ENCODE measurements around the gene TDRKH.

TDRKH gene

DNA sequence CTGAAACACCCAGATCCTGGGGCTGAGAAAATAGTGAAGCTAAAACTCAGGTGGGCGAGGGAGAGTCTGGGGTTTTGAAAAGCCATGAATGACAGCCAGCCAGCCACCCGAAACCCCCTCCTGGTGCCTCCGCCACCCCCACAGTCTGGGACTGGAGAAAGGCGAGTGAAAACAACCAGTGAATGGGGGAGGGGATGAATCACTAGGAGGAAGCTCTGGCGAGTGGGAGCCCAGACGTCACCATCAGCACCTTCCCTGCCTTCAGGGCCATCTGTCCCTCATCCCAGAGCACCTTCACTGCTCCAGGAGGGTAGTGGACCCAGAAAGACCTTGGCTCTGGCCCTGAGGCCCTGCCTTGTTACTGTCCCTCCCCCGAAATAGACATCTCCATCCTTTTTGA lies 32.1 kb upstream of the TDRKH start:
- no peak overlapping the region for H3K4me3 ChIP-seq (ENCODE audit: low read depth, low read length)
- TF ChIP-seq, protein P1, sequence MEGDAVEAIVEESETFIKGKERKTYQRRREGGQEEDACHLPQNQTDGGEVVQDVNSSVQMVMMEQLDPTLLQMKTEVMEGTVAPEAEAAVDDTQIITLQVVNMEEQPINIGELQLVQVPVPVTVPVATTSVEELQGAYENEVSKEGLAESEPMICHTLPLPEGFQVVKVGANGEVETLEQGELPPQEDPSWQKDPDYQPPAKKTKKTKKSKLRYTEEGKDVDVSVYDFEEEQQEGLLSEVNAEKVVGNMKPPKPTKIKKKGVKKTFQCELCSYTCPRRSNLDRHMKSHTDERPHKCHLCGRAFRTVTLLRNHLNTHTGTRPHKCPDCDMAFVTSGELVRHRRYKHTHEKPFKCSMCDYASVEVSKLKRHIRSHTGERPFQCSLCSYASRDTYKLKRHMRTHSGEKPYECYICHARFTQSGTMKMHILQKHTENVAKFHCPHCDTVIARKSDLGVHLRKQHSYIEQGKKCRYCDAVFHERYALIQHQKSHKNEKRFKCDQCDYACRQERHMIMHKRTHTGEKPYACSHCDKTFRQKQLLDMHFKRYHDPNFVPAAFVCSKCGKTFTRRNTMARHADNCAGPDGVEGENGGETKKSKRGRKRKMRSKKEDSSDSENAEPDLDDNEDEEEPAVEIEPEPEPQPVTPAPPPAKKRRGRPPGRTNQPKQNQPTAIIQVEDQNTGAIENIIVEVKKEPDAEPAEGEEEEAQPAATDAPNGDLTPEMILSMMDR (conservative IDR thresholded peaks at IDR 0.05; ENCODE audit: low read depth, low read length): no peak
- DNase-seq (ENCODE audit: low read depth): no peak

DNA sequence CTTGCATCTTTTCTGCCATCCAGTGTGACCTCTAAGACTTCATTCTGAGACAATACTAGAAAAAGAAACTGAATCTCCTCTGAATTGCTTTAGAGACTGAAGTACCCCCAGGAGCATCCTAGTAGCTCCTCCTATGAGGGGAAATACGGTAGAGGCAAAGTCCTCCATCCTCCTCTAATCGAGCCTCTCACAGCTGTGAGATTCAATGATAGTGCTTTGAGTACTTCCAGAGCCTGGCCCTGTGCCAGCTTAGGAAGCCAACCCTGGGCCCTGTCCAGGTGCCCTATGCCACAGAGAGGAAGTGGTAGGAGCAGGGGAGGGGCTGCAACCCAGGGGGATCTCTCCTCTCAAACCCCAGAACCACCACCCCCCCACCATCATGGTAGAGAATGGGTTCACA lies 30.6 kb upstream of the TDRKH start:
- H3K4me3 ChIP-seq (ENCODE audit: low read depth, low read length): no peak overlapping the region
- TF ChIP-seq, protein P1 (conservative IDR thresholded peaks at IDR 0.05; ENCODE audit: low read depth, low read length): no peak
- DNase-seq (ENCODE audit: low read depth): no peak

DNA sequence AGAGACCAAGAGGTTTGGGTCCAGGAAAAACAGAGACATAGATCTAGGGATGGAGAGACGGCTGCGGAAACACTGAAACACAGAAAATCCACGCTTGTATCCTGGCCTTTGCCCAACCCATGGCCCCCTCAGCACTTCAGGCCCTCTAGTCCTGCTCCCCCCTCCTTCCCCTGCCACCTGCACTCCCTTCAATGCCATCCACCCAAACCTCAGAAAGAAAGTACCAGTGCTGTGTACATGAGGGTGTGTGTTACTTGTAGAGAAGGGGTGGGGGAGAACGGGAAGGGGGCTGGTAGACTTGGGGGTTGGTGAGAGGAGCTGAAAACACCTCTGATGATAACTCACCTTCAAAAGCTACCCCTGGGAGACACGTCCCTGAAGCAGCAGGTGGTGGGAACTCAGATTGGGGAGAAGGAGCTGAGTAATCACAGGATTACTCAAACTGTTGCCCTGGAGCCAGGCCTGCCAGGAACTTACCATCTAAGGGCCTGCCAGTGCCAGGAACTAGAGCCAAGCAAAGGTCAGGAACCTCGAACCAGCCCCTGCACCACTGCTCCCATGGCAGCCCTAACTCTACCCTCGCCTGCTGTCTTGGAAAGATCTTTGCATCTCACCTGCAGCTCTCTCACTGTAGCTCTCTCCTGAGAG lies 29.8 kb upstream of the TDRKH start:
- H3K4me3 ChIP-seq (ENCODE audit: low read depth, low read length): no peak overlapping the region
- DNase-seq (ENCODE audit: low read depth): no peak
- TF ChIP-seq, protein P1 (conservative IDR thresholded peaks at IDR 0.05; ENCODE audit: low read depth, low read length): no peak

DNA sequence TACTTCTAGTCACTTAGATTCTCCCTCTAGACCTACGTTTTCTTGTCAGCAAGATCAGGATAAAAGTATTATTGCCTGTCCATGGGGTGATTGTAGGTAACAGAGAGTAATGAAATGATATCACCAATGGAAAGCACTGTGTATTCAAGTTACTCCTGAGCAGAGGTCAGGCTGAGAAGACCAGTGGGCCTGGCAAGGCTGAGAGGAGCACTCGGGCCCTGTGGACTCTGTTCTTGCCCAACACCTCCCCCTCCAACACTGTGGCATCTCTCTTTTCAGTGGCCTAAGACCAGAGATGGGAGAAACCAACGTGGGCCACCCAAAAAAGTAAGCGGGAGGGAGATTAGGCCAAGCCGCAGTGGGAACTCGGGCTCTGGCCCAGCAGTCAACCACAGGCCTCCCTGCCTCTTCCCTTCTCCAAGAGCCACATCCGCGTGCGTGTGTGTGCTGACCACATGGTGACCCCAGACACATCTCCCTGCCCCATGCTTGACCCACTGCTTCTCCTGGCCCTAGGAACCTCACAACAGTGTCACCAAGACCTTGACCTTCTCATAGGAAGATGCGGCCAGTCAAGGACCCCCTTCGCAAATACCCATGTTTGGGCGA lies 29.0 kb upstream of the TDRKH start:
- H3K4me3 ChIP-seq (ENCODE audit: low read depth, low read length): no peak overlapping the region
- TF ChIP-seq, protein P1 (conservative IDR thresholded peaks at IDR 0.05; ENCODE audit: low read depth, low read length): no peak

DNA sequence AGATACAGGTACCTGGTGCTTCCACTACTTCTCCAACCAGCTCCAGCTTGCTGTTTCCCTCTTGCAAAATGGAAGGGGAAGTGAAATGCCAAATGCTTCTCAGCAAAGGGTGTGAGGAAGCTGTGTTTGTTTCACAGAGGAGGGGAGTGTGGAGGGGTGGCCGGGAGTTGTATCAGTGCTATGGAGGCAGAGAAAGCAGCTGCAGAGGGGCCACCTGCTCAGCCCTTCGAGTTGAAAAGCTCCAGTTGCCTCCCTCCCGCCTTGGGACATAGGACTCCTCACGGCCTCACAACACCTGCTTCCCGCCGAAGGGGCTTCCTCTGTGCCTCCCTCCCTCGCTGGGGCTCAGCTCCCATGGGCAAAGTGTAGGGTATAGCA lies 27.0 kb upstream of the TDRKH start:
- no peak overlapping the region for H3K4me3 ChIP-seq (ENCODE audit: low read depth, low read length)
- TF ChIP-seq, protein P1 (conservative IDR thresholded peaks at IDR 0.05; ENCODE audit: low read depth, low read length): no peak
- DNase-seq (ENCODE audit: low read depth): no peak

More for the DNA sequence above, 29.0 kb upstream of the TDRKH start:
- no peak for DNase-seq (ENCODE audit: low read depth)

DNA sequence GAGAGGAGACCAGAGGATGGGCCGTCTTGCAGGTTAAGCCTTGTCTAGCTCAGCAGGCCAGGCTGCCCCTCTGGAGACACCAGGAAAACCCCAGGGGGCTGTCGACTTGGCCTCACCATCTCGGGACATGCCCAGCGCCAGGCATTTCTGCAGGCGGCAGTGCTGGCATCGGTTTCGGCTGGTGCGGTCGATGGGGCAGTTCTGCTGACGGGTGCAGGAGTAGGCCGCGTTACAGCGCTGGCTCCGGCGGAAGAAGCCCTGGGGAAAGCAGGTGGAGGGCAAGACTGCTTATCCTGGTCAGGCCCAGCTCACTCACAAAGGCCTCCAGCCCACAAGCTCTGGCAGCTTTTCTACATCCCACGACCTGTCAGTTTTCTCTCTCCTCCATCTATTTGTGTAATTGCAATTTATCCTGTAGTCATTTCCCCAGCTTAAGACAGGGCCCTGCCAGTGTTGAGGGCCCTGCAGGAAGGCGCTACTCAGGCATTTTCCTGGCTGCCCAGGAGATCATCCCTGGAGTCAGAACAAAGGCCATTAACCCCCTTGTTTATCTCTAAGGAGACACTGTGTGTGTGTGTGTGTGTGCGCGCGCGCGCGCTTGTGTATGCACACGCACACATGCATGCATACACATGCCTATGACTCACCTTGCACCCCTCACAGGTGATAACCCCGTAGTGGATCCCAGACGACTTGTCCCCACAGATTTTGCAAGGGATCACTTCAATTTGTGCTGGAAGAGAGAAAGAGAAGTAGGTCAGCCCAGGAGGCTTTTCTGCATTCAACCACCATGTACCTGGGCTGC lies 26.4 kb upstream of the TDRKH start:
- DNase-seq (ENCODE audit: low read depth): no peak
- TF ChIP-seq, protein P1 (conservative IDR thresholded peaks at IDR 0.05; ENCODE audit: low read depth, low read length): no peak
- no peak overlapping the region for H3K4me3 ChIP-seq (ENCODE audit: low read depth, low read length)

Measured in choroid plexus epithelial cell (primary cell).